Esophagus (tissue), 2 donors: ENCODE data around the gene CDX1. TPM values are rescaled to one million over a fixed set of nuclear protein-coding genes. Genes with fewer than 3 reads are reported as not detected.

Experiments used
- H3K27ac ChIP-seq, 2 donors: one replicate each; pipeline ENCODE4 v1.5.1; 2013; ENCODE audit warnings: low read depth in 2 of 2, mild to moderate bottlenecking in 2 of 2, inconsistent platforms in 1 of 2, low read length in 1 of 2, moderate library complexity in 1 of 2
- H3K27me3 ChIP-seq, 2 donors: one replicate each; pipeline ENCODE4 v1.6.1; 2013; ENCODE audit warnings: low read length in 2 of 2, control low read depth in 1 of 2, mild to moderate bottlenecking in 1 of 2; ENCODE audit not compliant: insufficient read depth in 2 of 2, control insufficient read depth in 1 of 2
- H3K36me3 ChIP-seq, 2 donors: one replicate each; pipeline ENCODE4 v1.6.1; 2013; ENCODE audit warnings: low read length in 1 of 2; ENCODE audit not compliant: control insufficient read depth in 2 of 2, insufficient read depth in 2 of 2
- H3K4me1 ChIP-seq, 2 donors: one replicate each; pipeline ENCODE4 v1.6.1; 2013; ENCODE audit warnings: low read length in 1 of 2; ENCODE audit not compliant: control insufficient read depth in 2 of 2, insufficient read depth in 2 of 2
- H3K4me3 ChIP-seq, 2 donors: one replicate each; pipeline ENCODE4 v1.5.1; 2013; ENCODE audit warnings: low read length in 2 of 2, mild to moderate bottlenecking in 2 of 2, low read depth in 1 of 2, moderate library complexity in 1 of 2
- H3K9me3 ChIP-seq, 2 donors: one replicate each; pipeline ENCODE4 v1.6.1; 2013; ENCODE audit warnings: mild to moderate bottlenecking in 2 of 2, low read depth in 1 of 2, low read length in 1 of 2, moderate library complexity in 1 of 2; ENCODE audit not compliant: control insufficient read depth in 2 of 2, insufficient read depth in 1 of 2
- WGBS, 2 donors: extraction: QIAGEN DNeasy Blood & Tissue Kit; methylation state at CpG; one replicate each; pipeline ENCODE4 v1.1.7; 2013; 5-methylcytosine and 5-hydroxymethylcytosine counted together
- polyA plus RNA-seq, 2 donors: library from polyadenylated mRNA; stranded (reverse); fragments of 200-250 nt; gene quantifications; one replicate each; pipeline ENCODE4 v1.2.3, GENCODE V29; 2013
- donor health status: healthy with polysubstance abuse.
- donor health status: Bipolar disorder and iron deficiency.

Gene CDX1
- polyA plus RNA-seq, 2 donors, result 0.08 TPM; not detected in 1

DNA sequence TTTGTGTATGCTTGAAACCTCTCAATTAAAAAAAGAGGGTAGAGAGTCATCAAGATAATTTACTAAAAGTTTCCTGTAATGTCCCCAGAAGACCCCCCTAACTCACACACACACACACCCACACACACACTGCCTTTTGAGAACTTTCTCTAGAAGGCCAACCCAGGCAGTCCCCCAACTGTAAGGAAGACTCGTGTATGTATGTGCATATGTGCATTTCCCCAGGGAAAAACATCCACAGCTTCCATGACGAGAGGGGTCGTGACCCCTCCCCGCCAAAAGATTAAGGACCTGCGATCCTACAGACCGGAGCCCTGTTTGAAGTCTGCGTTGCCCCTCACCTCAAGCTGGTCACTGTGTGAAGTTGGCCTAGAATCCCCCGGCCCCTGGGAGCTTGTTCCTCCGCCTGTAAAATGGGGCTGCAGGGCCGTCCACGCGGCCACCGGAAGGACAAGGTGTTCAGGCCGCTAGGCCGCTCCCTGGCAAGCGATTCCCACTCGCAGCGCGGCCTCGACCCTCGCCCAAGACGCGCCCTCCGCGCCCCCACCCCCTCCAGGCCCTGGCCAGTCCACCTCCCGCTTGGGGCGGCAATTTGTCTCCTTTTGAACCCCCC is 435 bp upstream of the CDX1 start:
- no peaks in the 10 kb centered on the region for H3K27me3 ChIP-seq
- H3K27ac ChIP-seq, result no peak overlapping the region
- H3K36me3 ChIP-seq, result no peaks in the 10 kb centered on the region
- no peaks in the 10 kb centered on the region for H3K4me1 ChIP-seq
- H3K4me3 ChIP-seq, result no peak overlapping the region
- H3K9me3 ChIP-seq, result no peaks in the 10 kb centered on the region
- 76 to 81% methylated on average over 19 to 27 of the region's 27 CpGs for WGBS, 2 donors

DNA sequence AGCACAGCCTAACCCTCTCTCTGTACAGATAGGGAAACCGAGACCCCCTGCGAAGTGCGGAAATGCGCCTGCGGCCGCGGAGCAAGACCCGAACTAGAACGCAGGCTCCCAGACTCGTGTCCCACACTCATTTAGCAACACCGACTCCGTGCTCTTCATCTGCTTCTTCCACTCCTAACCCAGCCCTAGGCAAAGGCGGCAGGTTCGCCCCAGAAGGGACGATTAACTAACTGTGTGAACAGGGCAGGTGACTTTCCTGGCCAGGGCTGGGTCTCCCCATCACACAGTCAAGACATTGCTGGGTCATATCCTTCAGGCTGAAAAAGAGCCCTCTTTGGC is 903 bp downstream of the CDX1 start:
- Histone ChIP-seq H3K27me3 (no peaks in the 10 kb centered on the region), H3K36me3 (no peaks in the 10 kb centered on the region), H3K4me1 (no peaks in the 10 kb centered on the region), H3K27ac (no peak overlapping the region), H3K4me3 (no peak overlapping the region), H3K9me3 (no peaks in the 10 kb centered on the region)
- WGBS, 2 donors, result 58 to 68% methylated on average over 15 of the region's 15 CpGs

DNA sequence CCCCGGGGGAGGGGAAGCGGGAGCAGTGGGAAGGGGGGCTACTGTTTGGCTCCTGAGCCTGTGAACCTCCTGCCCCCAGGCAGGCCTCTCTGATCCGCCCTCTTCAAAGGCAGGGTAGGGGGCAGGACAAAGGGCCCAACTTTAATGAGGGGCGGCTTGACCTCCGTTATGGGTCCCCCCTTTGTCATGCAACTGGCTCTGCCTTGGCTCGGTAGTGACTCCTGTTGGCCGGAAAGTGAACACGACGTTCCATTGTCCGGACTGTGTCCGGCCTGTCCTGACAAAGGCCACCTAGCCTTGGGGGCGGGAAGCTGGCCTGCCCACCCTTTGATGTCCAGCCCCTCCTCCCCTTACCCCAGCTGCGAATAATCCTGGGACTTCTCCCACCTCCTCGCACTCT is 1.3 kb downstream of the CDX1 start:
- no peak overlapping the region for H3K27ac ChIP-seq
- no peaks in the 10 kb centered on the region for H3K4me1 ChIP-seq
- no peaks in the 10 kb centered on the region for H3K9me3 ChIP-seq
- 88% methylated on average over 14 of the region's 14 CpGs for WGBS, 2 donors
- no peak overlapping the region for H3K4me3 ChIP-seq
- H3K27me3 ChIP-seq, result no peaks in the 10 kb centered on the region
- no peaks in the 10 kb centered on the region for H3K36me3 ChIP-seq

DNA sequence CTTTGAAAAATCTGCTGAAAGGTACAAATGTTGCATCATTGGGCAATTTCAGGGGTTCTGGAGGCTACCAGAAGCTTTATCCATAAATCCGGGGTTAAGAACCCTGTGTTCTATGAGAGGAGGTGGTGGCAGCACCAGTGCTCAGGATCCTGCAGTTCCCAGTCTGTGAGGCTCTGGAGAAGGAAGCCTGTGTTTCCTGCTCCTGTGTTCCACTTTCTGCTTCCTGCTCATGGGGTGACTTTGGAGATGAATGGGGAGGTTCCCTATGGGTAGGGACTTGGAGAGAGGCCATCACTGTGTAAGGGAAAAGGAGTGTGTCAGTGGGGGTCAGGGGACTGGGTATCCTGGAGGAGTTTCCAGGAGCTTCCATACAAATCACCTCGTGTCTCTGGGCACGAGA is 2.3 kb downstream of the CDX1 start:
- no peak overlapping the region for H3K27ac ChIP-seq
- WGBS, 2 donors, result 36 to 38% methylated on average over 3 of the region's 3 CpGs
- H3K4me1 ChIP-seq, result no peaks in the 10 kb centered on the region
- no peaks in the 10 kb centered on the region for H3K27me3 ChIP-seq
- no peaks in the 10 kb centered on the region for H3K36me3 ChIP-seq
- H3K4me3 ChIP-seq, result no peak overlapping the region
- no peaks in the 10 kb centered on the region for H3K9me3 ChIP-seq

DNA sequence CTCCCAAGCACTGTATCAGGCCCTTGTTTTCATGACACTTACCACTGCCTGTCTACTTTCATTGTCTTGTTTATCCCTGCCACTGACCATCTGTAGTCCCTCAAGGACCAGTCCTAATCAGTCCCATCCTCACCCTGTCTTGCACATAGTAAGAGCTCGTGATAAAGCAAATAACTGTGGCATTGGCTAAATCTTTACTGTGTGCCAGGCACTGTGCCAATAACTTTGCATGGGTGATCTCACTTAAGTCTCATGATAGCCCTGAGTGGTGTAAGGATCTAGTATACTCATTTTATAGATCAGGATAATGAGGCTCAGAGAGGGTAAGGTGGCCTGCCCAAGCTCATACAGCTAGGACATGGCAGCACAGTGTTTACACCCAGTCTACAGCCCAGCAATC is 5.6 kb downstream of the CDX1 start:
- Histone ChIP-seq H3K9me3 (no peaks in the 10 kb centered on the region), H3K27ac (no peak overlapping the region), H3K4me3 (no peak overlapping the region), H3K27me3 (no peaks in the 10 kb centered on the region), H3K4me1 (no peaks in the 10 kb centered on the region), H3K36me3 (no peaks in the 10 kb centered on the region)
- 54 to 71% methylated on average over 1 of the region's 1 CpG for WGBS, 2 donors

DNA sequence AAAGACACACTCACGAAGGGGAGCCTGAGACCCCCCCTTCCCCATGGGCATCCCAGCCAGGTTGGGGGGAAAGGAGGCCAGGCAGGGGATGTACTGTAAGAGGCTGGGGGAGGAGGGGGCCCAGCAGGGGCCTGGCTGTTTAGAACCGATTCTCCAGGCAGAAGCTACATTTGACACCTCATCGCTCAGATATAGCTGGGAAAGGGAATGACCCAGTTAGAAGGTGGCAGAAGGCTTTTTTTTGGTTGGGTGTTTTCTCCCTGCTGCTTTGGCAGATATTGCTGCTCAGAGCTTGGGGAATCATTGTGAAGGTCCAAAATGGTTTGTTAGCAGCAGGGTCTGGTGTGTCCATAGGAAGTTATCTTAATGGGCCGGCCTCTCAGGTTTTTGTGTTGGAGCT is 6.0 kb downstream of the CDX1 start:
- no peaks in the 10 kb centered on the region for H3K4me1 ChIP-seq
- H3K27me3 ChIP-seq, result no peaks in the 10 kb centered on the region
- no peak overlapping the region for H3K27ac ChIP-seq
- H3K36me3 ChIP-seq, result no peaks in the 10 kb centered on the region
- no peaks in the 10 kb centered on the region for H3K9me3 ChIP-seq
- H3K4me3 ChIP-seq, result no peak overlapping the region
- WGBS, 2 donors, result 92 to 95% methylated on average over 4 of the region's 4 CpGs

DNA sequence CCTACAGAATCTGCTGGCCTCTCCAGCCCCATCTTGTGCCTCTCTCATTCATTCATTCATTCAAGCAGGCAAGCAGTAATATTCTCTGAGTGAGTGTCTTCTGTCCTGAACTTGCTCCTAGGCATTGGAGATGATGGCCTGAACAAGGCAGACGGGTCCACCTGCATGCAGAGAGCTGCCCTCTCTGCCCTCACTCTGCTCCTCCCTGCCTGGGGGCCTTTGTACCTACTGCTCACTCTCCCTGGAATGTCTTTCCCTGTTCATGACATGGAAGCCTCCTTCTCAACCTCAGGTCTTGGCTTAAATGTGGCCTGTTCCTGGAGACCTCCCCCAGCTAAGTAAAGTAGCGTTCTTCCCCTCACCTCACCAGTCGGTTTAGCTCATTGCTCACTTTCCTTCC is 6.6 kb downstream of the CDX1 start:
- Histone ChIP-seq H3K27me3 (no peaks in the 10 kb centered on the region), H3K9me3 (no peaks in the 10 kb centered on the region), H3K4me3 (no peak overlapping the region), H3K27ac (no peak overlapping the region), H3K4me1 (no peaks in the 10 kb centered on the region), H3K36me3 (no peaks in the 10 kb centered on the region)
- 80 to 85% methylated on average over 3 of the region's 3 CpGs for WGBS, 2 donors

DNA sequence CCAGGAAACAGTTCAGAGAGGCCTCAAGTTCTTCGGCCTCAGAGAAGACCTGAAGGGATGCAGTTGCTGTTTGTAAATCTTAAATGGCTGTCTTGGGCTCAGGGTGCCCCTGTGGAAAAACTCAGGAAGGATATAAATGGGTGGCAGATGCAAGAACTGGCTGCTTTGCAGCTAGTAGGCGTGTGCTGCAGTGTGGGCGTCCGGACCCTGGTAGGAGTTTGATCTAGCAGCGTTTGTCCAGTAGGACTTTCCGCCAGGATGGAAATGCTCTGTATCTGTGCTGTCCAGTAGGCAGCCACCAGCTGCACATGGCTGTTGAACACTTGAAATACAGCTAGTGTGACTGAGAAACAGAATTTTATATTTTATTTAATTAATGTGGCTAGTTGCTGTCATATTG is 7.7 kb downstream of the CDX1 start:
- Histone ChIP-seq H3K36me3 (no peaks in the 10 kb centered on the region), H3K27me3 (no peaks in the 10 kb centered on the region), H3K9me3 (no peaks in the 10 kb centered on the region), H3K4me1 (no peaks in the 10 kb centered on the region), H3K4me3 (no peak overlapping the region), H3K27ac (no peak overlapping the region)
- WGBS, 2 donors, result 85 to 89% methylated on average over 6 of the region's 6 CpGs

DNA sequence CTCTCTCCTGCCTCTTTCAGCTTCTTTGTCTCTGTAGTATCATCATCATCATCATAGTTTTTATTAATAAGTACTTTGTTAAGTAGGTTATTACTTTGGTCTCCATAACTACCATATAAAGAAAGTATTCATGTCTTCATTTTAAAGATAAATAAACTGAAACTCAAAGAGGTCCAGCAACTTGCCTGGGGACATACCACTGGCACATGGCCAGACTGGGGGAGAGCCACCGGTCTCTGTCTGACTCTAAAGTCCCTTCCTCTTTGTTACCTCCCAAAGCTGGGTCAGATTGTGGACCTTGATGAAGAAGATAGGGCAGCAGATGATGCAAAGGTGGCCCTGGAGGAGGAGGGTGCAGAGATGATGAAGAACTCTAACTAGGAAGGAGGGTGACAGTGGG is 8.5 kb downstream of the CDX1 start:
- H3K27me3 ChIP-seq, result no peaks in the 10 kb centered on the region
- no peaks in the 10 kb centered on the region for H3K36me3 ChIP-seq
- no peak overlapping the region for H3K27ac ChIP-seq
- no peaks in the 10 kb centered on the region for H3K4me1 ChIP-seq
- no peak overlapping the region for H3K4me3 ChIP-seq
- H3K9me3 ChIP-seq, result no peaks in the 10 kb centered on the region
- WGBS, 2 donors, result 30 to 59% methylated on average over 1 of the region's 1 CpG

DNA sequence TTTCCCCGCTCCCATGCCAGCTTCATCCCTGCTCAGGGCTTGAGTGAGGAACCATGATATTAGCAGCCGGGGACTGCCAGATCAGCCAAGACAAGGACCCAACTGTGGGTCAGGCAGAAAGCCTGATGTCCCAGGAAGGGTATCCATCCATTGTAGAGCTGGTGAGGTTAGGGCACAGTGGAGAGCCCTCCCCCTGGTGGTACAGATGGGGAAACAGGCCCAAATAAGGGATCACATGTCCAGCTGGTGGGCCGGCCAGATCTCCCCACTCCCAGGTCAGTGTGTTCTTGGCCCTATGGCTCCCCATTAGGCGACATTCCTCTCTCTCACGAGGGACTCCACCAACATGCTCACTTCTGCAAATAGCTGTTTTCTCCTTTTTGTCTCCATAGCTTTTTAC is 9.0 kb downstream of the CDX1 start:
- Histone ChIP-seq H3K36me3 (no peaks in the 10 kb centered on the region), H3K27me3 (no peaks in the 10 kb centered on the region), H3K4me3 (no peak overlapping the region), H3K4me1 (no peaks in the 10 kb centered on the region), H3K9me3 (no peaks in the 10 kb centered on the region), H3K27ac (no peak overlapping the region)
- WGBS, 2 donors, result 82 to 87% methylated on average over 5 of the region's 5 CpGs
